Forelimb muscle (tissue), 1 donor: ENCODE results near the gene FAM78A. TPM values are rescaled to one million over a fixed set of nuclear protein-coding genes. Genes with fewer than 3 reads are reported as not detected.

Experiments used
- DNase-seq: peaks from one replicate; pipeline ENCODE4 v3.0.0-alpha.2; 2013; ENCODE audit warnings: low read depth
- polyA plus RNA-seq: library from polyadenylated mRNA; unstranded; fragments of 120-200 nt; gene quantifications from one replicate; pipeline ENCODE4 v1.2.1, GENCODE V29; 2013; ENCODE audit not compliant: insufficient read length

The FAM78A gene
- polyA plus RNA-seq, 1 donor, result 36.4 TPM

GRCh38 chr9:131303381-131304321 is 27.3 kb upstream of the FAM78A start:
- DNase-seq, result no peak

GRCh38 chr9:131302244-131303075 is 26.1 kb upstream of the FAM78A start:
- no peak for DNase-seq

GRCh38 chr9:131300444-131300843 is 24.1 kb upstream of the FAM78A start:
- DNase-seq, result no peak

- no peak for DNase-seq
Observed at GRCh38 chr9:131299961-131300347, 23.6 kb upstream of the FAM78A start.

- no peak for DNase-seq
Observed at GRCh38 chr9:131299346-131299960, 23.1 kb upstream of the FAM78A start.

GRCh38 chr9:131298816-131299215 is 22.5 kb upstream of the FAM78A start:
- DNase-seq, result no peak

- DNase-seq, result no peak
Observed at GRCh38 chr9:131298341-131298740, 22.0 kb upstream of the FAM78A start.

- DNase-seq, result no peak
Observed at GRCh38 chr9:131297903-131298302, 21.6 kb upstream of the FAM78A start.

- DNase-seq, result no peak
Observed at GRCh38 chr9:131296906-131297500, 20.7 kb upstream of the FAM78A start.

GRCh38 chr9:131296460-131296859 is 20.1 kb upstream of the FAM78A start:
- DNase-seq, result no peak

- no peak for DNase-seq
Observed at GRCh38 chr9:131292937-131293336, 16.6 kb upstream of the FAM78A start.

- DNase-seq, result no peak
Observed at GRCh38 chr9:131291795-131292315, 15.5 kb upstream of the FAM78A start.

- DNase-seq, result no peak
Observed at GRCh38 chr9:131290767-131291370, 14.6 kb upstream of the FAM78A start.

- no peak for DNase-seq
Observed at GRCh38 chr9:131290036-131290766, 13.9 kb upstream of the FAM78A start.

- DNase-seq, result no peak
Observed at GRCh38 chr9:131289301-131290035, 13.2 kb upstream of the FAM78A start, which contains the start of gene PLPP7. PLPP7 (plus strand) TSS chr9:131289723; CDS start chr9:131289998, 275 bp downstream.

GRCh38 chr9:131288217-131288616 is 11.9 kb upstream of the FAM78A start:
- DNase-seq, result no peak

- DNase-seq, result no peak
Observed at GRCh38 chr9:131287359-131287758, 11.0 kb upstream of the FAM78A start.

- DNase-seq, result no peak
Observed at GRCh38 chr9:131284856-131285255, 8.5 kb upstream of the FAM78A start.

GRCh38 chr9:131282688-131283422 is 6.5 kb upstream of the FAM78A start:
- no peak for DNase-seq
